GM19438 (cell line): ENCODE results near the gene RGS16.

Experiments
- ATAC-seq: cut with Tn5 transposase; IDR thresholded peaks from one replicate; pipeline ENCODE4 v1.9.1; 2021; ENCODE audit warnings: low read depth; ENCODE audit not compliant: unreplicated experiment

RGS16 gene

GRCh38 chr1:182587093-182587492 is 17.1 kb downstream of the RGS16 start:
- ATAC-seq = no peak

GRCh38 chr1:182586380-182586779 is 17.8 kb downstream of the RGS16 start:
- no peak for ATAC-seq

GRCh38 chr1:182584746-182585145 is 19.4 kb downstream of the RGS16 start:
- no peak for ATAC-seq

GRCh38 chr1:182580736-182581135 is 23.5 kb downstream of the RGS16 start:
- ATAC-seq = no peak

- no peak for ATAC-seq
Observed at GRCh38 chr1:182575540-182576149, 28.5 kb downstream of the RGS16 start.

- no peak for ATAC-seq
Observed at GRCh38 chr1:182574156-182574555, 30.0 kb downstream of the RGS16 start.

GRCh38 chr1:182570611-182570970 is 33.6 kb downstream of the RGS16 start:
- ATAC-seq = no peak

- no peak for ATAC-seq
Observed at GRCh38 chr1:182569939-182570610, 34.1 kb downstream of the RGS16 start.

- no peak for ATAC-seq
Observed at GRCh38 chr1:182568647-182569284, 35.4 kb downstream of the RGS16 start.

GRCh38 chr1:182567629-182568028 is 36.6 kb downstream of the RGS16 start:
- ATAC-seq = no peak

- ATAC-seq = no peak
Observed at GRCh38 chr1:182565537-182565936, 38.7 kb downstream of the RGS16 start.

GRCh38 chr1:182564406-182565004 is 39.7 kb downstream of the RGS16 start:
- no peak for ATAC-seq

GRCh38 chr1:182563095-182563494 is 41.1 kb downstream of the RGS16 start:
- ATAC-seq = no peak

GRCh38 chr1:182561456-182561855 is 42.7 kb downstream of the RGS16 start:
- ATAC-seq = no peak

GRCh38 chr1:182560392-182560984 is 43.7 kb downstream of the RGS16 start:
- ATAC-seq = no peak

GRCh38 chr1:182556279-182556678 is 47.9 kb downstream of the RGS16 start:
- no peak for ATAC-seq

GRCh38 chr1:182555493-182555892 is 48.7 kb downstream of the RGS16 start:
- no peak for ATAC-seq

- no peak for ATAC-seq
Observed at GRCh38 chr1:182552527-182552926, 51.7 kb downstream of the RGS16 start.

GRCh38 chr1:182549811-182550210 is 54.4 kb downstream of the RGS16 start:
- ATAC-seq = no peak

- ATAC-seq = no peak
Observed at GRCh38 chr1:182549346-182549745, 54.8 kb downstream of the RGS16 start.
